GM18499 (cell line): Measurements from ENCODE around the gene PRDM16.

Experiments used
- ATAC-seq: cut with Tn5 transposase; IDR thresholded peaks from one replicate; pipeline ENCODE4 v1.9.1; 2021; ENCODE audit warnings: moderate number of reproducible peaks; ENCODE audit not compliant: insufficient read depth, unreplicated experiment

Gene PRDM16

DNA sequence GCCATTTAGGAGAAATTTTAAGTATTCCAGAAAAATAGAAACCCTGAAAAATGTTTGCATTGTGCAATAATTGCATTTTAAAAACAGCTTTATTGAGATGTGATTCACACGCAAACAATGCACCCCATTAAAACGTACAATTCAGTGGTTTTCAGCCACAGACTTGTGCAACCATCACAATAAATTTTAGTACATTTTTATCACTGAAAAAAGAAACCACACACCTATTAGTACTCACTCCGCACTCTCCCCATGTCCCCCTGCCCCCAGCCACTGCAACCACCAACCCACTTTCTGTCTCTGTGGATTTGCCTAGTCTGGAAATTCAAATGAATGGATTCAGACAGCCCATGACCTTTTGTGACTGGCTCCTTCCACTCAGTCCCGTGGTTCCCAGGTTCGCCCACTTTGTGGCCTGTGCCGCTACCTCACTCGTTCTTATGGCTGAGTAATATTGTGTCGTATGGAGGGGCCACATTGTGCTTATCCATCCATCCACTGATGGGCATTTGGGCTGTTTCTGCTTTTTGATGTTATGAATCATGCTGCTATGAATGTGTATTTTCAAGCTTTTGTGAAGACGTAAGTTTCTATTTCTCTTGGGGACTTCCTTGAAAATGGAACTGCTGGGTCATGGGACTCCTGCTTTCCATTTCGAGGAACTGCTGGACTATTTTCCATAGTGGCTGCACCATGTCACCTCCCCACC is 237.7 kb downstream of the PRDM16 start:
- no peak for ATAC-seq

DNA sequence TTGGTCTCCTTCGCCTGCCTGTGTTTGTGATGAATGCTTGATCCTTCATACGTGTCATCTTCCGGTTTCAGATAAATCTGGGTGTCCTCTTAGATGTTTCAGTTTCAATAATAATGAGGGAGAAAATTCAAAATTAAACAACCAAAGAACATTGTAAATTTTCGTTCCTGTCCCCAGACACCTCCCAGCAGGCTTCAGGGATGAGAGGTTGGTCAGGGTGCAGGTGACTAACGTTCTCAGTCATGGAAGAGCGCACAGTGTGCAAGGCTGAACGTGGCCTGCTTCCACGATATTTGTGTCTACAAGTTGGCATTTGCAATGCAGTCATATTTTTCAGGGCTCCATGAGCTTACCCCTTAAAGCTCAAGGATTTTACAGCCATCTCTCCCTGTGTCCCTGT is 238.4 kb downstream of the PRDM16 start:
- ATAC-seq = no peak

- ATAC-seq = no peak
Measured at GRCh38 chr1:3308053-3308452, 239.1 kb downstream of the PRDM16 start.

DNA sequence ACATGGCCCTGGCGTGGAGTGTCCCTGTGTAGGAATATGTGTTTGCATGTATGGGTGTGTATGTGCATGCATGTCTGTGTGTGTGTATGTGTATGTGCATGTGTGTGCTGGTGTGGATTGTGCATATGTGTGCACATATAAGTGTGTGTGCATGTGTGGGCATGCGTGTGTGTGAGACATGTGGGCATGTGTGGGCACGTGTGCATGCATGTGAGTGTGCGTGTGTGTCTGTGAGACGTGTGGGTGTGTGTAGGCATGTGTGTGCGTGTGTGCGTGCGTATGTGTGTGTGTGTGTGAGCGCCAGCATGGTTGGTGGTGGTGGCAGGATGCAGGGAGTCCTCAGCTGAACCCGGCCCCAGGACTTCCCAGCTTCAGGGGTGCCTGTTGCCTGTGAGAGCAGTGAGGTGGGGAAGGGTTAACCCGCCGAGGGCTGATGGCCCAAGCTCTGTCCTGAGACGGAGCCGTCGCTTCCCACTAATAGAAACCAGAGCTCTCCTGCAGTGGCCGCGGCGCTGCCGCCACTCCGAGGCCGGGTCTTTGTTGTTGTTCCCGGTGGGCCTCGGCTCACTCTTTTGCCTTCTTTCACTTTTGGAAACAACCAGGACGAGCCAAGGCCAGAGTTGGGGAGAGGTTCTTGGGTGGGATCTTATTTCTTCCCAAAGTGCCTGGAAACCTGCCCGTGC is 241.9 kb downstream of the PRDM16 start:
- ATAC-seq = no peak

- no peak for ATAC-seq
Measured at GRCh38 chr1:3311711-3312110, 242.7 kb downstream of the PRDM16 start.

GRCh38 chr1:3312310-3312897 is 243.4 kb downstream of the PRDM16 start:
- ATAC-seq = no peak

GRCh38 chr1:3312898-3313575 is 244.0 kb downstream of the PRDM16 start:
- ATAC-seq = no peak

DNA sequence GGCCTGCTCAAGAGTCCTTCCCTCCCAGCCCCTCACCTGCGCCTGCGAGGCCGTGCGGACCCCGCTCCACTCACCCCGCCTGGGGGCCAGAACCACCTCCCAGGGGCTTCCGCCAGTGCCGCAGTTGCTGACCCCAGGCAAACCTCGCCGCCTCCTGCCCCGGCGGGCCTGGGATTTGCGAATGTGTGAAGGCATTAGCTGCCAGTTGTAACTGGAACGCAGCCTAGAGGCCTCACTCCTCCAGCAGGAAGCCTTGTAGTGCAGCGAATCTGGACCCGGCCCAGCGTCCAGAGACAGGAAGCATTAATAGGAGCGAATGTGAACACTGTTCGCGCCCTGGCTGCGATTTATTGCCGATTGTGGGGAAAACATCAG is 244.6 kb downstream of the PRDM16 start:
- no peak for ATAC-seq

DNA sequence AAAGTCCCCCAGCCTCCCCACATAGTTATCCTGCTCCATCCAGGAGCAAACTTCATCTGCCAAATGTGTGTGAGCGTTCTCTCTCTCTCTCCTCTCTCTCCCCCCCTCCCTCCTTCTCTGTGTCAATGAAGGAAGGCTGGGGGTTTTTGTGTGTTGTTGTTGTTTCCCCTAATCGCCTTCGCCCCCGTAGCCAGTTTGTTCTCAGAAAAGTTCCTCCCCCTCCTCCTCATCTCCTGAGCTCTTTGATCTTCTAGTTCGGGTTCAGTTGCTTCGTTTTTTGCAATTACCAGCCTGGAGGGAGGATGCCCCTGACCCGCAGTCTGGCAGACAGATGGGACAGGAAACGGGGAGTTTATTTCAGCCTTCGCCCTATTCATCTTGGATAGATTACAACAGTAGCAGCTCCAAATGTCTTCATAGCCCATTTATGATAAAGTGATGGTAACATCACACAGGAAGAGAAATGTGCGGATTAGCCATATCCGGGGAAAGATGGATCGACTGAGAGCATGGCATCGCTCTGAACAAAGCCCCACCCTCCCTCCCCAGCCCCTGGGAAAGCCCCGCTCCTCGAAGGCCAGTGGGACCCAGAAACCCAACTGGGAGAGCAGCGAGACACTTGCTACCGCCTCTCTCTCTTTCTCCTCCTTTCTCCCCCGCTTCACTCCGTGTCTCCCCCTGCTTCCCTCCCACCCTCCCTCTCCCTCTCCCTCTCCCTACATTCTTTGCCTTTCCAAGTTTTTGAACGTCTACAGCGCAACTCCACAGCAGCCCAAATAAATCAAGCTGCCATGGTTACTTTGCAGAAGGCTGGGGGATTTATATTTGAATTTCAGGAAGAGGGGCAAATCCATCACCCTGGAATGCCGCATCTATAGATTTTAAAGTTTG is 245.7 kb downstream of the PRDM16 start:
- no peak for ATAC-seq

- ATAC-seq = no peak
Measured at GRCh38 chr1:3315399-3316339, 246.7 kb downstream of the PRDM16 start.

GRCh38 chr1:3316340-3316943 is 247.4 kb downstream of the PRDM16 start:
- no peak for ATAC-seq

- no peak for ATAC-seq
Measured at GRCh38 chr1:3317456-3317855, 248.5 kb downstream of the PRDM16 start.

- no peak for ATAC-seq
Measured at GRCh38 chr1:3318329-3318728, 249.3 kb downstream of the PRDM16 start.

DNA sequence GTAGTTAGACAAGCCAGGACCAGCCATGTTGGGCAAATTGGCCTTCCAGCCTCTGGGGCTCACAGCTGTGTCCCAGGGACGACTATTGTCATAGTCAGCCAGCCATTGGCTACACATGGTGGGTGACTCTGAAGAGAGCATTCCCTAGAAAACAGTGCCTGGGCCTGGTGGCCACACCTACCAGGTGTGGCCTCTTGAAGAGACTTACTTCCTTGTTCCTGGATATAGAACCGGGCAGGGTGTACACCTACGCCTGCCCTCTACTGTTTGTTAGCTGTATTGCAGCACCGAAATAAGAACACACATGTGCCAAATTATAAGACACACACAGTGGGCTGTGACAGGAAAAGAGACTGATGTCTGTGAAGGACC is 250.9 kb downstream of the PRDM16 start:
- ATAC-seq = no peak

- ATAC-seq = no peak
Measured at GRCh38 chr1:3320246-3321152, 251.5 kb downstream of the PRDM16 start.

GRCh38 chr1:3321559-3322449 is 252.8 kb downstream of the PRDM16 start:
- no peak for ATAC-seq
